Activated naive CD4-positive, alpha-beta T cell treated with anti-CD3 and anti-CD28 coated beads, Interleukin-2, amount 50 U/mL, for 16 hours (primary cell): ENCODE measurements around the gene SYT11.
"Not testable (repeated sequence)": the region's sequence is repeated elsewhere in the genome, so short reads cannot be mapped to it uniquely, and the experiment has no call there.

Experiments
- DNase-seq: peaks from one replicate; pipeline ENCODE4 v3.0.0-alpha.2; 2020

The SYT11 gene

DNA sequence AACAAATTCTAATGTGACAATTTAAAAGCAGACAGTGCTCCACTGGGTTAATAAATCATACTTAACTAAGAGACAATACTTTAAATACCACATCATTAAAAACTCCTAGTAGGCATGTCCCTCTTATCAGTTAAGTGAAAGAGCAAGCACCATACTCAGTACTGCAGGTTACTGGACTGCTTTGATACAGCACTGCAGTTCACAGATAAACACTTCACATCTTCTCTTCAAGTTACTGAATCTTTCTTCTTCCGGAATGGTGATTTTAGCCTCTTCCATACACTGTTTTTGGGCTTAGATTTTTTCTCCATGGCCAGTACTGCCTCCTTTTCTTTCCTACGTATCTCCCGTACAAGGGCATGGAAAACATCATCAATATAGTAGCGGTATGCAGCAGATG lies 40.8 kb downstream of the SYT11 start:
- DNase-seq = no peak

DNA sequence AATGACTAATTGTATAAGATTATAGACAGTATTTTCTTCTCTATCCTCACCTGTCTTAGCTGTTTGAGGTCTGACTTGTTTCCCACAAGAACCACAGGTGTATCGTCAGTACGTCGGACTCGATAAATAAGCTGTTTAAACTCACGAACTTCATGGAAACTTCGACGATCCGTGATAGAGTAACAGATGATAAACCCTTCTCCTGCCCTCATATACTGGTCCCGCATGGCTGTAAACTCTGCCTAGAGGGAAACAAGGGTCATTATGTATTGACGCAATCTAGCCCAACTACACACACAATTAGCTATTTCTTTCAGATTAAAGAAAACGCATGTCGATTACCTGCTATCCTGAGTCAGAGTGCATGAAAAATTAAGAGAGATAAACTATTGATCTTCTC lies 44.9 kb downstream of the SYT11 start:
- DNase-seq = no peak

DNA sequence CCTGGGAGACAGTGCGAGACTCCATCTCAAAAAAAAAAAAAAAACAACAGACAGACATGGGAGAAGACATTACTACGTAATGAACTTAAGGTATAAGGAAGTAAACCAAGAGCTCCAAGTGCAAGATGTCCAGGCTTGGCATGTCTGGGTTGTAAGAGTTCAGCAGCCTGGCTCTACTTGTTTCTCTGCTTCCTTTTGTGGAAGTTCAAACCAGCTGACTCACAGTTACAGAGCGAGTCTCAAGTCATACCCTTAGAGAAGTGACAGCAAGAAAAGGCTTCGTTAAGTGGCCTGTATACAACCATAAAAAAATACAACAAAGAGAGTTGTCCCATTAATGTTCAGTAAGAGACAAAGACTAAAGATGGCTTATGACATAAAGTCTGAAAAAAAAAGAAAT lies 50.5 kb downstream of the SYT11 start:
- no peak for DNase-seq

DNA sequence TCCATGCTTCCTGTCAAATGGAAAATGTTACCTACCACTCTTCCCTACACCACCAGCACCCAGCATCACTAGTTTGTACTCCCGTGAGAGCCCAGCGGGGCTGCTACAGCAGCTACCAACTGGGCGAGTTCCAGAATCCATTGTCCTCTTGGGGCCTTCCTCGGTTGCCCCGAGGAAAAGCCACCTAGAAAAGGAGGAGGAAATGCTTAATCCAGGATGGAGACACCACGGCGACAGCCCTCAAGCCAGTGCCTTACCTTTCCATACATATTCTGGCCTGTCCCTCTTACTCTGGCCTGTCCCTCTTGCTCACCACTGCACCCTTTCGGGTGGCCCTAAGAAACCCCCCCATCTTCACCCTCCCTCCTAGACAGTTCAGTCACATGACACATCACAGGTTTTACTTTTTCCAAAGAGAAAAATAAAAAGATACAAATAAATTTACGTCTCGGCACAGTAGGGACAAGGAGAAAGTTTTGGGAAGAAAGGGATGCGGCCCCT lies 51.3 kb downstream of the SYT11 start:
- no peak for DNase-seq

DNA sequence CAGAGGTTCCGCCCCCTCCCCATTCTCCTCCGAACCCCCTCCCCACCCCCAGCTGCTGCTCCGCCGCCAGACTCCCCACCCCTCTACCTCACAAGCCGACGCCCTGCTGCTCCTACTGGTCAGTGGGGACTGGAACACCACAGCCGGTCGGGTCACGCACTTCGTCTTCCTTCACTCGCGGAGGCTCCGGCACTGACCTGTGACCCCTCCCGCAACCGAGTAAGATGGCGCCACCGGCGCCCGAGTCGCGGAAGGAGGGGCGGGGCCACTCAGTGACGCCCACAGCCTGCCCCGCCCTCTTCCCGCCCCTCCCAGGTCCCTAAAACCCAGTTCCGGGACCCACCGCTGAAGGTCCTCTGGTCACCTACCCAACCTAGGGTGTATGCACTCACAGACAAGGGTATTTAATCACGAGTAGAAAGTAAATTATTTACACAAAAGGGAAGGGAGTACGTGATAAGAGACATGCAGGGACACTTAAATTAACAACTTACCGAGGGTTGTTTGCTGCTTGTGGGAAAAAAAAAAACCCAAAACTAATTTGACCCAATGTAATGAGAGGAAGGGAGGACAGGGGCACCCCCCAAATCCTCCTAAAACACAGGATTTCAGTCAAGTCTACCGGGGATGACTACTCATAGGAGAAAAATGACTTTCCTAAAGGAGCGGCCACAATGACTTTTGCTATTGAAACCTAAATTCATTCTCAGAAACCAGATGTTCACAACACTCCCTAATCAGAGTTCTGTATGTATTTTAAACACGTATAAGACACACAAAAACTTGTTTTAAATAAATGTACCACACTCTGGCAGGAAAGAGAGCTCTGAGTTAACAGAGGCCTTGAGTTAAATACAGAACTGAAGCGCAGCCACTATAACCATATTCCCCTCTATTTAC lies 52.0 kb downstream of the SYT11 start, which contains the start of gene RIT1:
Gene RIT1 (minus strand): TSS at position 194 of the 900 bp plus-strand sequence. CDS start 588 bp downstream, outside the sequence.
- peak; percentile 82 for DNase-seq

DNA sequence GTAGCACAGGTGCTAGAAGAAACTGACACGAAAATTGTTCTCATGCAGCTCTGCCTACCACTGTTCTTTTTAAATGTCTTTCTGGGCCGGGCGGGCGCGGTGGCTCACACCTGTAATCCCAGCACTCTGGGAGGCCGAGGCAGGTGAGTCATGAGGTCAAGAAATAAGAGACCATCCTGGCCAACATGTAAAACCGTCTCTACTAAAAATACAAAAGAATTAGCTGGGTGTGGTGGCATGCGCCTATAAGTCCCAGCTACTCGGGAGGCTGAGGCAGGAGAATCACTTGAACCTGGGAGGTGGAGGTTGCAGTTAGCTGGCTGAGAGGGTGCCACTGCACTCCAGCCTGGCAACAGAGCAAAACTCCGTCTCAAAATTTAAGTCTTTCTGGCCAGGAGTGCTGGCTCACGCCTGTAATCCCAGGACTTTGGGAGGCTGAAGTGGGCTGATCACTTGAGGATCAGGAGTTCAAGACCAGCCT lies 52.7 kb downstream of the SYT11 start:
- DNase-seq = no peak

DNA sequence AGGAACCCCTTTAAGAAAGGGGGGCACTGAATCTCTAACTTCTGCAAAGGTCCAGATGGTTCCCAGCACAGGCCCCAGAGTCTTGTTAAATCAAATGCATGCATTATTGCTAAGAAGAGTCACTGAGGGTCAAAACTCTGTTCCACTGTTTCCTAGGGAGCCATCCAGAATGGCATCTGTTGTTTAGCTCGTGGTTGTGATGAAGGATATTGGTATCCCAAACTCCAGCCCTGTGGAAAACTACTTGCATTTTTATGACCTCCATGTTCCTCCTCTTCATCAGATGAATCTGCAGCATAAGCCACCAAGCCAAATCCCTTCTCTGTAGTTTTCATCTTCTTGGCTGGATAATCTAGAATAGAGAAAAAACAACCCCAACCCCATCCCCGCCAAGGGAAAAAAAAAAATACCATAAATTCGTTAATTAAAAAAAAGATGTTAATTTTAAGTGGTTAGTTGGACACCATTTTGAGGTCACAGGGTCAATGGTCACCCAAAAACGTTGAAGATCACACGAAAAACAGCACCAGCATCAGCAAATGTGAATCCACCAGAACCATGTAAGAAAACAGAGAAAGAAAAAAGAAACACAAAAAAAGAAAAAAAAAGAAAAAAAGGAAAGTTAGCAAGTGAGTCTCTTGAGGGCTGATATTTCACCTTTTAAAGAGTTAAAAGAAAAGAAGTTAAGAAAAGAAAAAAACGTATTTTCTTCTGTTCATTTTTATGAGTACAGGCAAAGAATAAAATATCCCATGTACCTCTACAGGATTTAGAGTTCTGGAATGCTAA lies 54.8 kb downstream of the SYT11 start:
- no peak for DNase-seq

DNA sequence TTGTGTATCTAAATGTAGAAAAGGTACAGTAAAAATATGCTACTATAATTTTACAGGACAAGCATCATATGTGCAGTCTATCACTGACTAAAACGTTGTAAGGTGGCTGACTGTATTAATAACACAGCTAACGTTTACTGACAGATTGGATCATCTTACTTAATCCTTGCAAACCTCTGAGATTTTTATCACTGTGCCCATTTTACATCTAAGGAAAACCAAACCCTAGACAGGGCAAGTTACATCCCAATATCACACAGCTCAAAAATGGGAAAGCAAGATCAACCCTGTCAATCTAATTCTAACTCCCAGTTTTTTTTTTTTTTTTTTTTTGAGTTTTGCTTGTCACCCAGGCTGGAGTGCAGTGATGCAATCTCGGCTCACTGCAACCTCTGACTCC lies 59.3 kb downstream of the SYT11 start:
- DNase-seq = no peak

DNA sequence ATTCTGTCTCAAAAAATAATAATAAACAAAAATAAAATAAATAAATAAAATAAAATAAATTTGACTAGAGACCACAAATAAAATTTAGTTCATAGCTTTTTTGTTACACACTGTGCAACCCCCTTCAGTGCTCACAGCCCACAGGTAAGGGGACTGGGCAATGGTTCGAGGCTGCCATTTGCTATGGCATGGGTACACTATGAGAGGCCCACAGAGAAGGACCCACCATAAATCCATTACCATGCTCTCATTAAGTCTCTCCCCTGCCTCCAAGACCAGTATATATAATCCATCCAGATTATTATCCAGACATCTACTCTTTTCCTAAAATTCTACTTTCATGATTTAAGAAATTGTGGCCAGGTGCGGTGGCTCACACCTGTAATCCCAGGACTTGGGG lies 60.4 kb downstream of the SYT11 start:
- DNase-seq = no peak

DNA sequence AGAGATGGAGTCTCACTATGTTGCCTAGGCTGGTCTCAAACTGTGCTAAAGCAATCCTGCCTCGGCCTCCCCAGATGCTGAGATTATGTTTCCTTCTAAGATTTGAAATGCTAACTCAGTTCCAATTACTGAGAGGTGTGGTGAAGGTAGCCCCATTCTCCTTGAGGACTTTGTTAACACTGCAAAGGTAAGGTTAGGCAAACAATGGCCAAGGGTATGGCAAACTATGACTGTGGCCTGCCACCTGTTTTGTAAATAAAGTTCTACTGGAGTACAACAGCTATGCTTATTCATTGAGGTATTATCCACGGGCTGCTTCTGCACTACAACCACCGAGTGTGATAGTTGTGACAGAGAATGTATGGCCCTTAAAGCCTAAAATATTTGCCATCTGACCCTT lies 61.4 kb downstream of the SYT11 start:
- DNase-seq = no peak

DNA sequence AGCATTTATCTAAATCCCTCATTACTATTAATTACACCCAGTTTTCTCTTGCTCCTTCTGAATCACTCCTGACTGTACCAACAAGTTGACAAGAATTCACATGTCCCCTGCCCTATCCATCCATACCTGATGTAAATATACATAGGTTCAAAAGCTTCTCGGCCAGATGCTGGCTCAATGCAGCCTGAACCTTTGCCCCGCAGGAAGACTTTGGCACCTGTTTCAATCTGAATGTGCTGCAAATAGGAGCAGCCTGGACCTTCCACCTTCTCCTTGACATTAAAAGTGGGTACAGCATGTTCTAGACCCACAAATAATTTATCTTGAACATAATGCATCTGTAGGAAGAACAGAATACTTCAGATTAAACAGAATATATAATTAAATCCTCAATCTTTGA lies 66.1 kb downstream of the SYT11 start:
- DNase-seq = no peak

DNA sequence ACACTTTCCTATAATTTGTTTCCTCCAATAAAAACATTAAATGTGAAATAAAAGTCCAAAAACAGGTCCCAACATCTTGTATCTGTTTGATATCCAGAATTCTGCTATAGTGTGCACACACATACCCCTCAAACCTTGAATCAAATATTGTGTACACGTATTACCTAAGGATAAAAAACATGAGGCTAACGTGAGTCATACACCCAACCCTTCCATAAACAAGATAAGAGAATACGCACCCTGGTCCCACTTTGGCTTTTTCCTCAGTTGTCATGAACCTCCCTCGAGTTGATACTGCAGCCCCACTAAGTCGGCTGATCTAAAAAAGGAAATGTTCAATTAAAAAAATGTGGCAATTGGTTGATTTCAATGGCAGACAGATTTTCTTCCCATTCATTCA lies 69.7 kb downstream of the SYT11 start:
- no peak for DNase-seq

DNA sequence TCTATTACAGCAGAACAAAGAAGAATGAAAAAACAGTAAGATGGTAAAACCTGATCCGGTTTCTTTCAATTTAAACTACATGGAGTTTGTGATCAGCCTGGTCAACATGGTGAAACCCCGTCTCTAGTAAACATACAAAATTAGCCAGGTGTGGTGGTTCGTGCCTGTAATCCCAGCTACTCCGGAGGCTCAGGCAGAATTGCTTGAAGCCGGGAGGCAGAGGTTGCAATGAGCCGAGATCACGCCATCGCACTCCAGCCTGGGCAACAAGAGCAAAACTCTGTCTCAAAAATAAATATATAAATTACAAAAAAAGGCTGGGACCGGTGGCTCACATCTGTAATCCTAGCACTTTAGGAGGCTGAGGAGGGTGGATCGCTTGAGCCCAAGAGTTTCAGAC lies 71.4 kb downstream of the SYT11 start:
- DNase-seq = not testable (repeated sequence)

DNA sequence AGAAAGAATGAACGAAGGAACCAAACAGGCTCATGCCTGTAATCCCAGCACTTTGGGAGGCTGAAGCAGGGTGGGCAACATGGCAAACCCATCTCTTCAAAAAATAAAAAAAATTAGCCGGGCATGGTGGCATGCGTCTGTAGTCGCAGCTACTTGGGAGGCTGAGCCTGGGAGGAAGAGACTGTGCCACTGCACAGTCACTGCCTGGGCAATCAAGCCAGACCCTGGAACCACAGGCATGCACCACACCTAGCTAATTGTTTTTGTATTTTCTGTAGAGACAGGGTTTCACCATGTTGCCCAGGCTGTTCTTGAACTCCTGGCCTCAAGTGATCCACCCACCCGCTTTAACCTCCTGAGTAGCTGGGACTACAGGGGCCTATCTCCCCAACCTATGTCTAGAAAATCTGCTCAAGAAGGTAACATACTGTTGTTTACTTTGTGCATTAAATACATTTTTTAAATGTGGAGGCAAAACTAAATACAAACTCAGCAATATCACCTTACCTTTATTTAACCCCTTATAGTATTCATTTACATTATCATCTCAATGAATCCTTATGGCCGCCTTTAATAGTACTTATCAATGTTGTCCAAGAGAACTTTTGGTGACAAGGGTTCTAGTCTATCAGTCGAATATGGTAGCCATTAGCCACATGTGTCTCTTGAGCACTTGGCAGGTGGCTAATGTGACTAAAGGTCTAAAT lies 72.1 kb downstream of the SYT11 start:
- no peak for DNase-seq

DNA sequence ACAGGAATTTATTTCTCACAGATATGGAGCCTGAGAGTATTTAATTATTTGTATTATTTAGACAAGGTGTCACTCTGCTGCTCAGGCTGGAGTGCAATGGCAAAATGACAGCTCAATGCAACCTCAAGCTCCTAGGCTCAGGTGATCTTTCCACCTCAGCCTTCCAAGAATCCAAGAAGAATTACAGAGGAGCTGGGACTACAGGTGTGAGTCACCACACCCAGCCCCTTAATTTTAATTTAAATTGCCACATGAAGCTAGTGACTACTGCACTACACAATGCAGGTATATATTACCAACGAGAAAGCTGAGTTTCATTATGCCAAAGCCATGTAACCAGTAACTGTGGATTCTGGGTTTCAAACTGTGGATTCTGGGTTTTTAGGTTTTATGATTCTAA lies 72.7 kb downstream of the SYT11 start:
- DNase-seq = no peak

DNA sequence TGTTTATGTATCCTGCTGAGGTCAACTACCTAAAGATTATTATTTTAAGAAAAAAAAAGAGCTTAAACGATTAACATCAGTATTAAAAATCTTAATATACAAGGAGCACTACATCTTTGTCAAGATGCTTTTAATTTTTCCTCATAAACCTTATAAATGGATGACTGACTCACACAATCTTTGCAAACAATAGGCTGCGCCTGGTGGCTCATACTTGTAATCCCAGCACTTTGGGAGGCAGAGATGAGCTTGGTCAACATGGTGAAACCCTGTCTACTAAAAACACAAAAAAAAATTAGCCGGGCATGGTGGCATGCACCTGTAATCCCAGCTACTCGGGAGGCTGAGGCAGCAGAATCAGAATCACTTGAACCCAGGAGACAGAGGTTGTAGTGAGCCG lies 73.1 kb downstream of the SYT11 start:
- no peak for DNase-seq

DNA sequence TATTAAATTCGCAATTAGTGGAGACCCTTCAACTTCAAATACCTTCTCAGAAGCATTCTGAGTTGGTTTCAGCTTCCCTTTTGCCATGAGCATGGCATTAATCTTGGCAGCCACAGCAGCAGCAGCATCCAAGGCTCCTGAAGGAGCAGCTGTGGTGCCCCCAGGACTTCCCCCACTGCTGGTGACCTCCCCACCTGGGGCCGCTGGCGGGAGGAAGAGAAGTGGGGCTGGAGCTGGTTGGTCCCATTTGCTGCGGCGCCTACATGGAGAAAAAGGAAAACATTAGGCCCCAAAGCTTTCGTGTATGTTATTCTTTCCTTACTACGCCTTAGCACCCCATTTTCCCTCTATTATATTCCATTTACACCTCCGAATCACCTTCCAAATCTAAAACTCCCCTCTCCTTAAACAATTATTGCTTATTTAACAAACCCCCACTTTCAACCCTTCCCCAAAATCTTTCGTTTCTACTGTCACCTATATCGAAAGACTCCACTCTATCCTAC lies 74.3 kb downstream of the SYT11 start:
- no peak for DNase-seq

DNA sequence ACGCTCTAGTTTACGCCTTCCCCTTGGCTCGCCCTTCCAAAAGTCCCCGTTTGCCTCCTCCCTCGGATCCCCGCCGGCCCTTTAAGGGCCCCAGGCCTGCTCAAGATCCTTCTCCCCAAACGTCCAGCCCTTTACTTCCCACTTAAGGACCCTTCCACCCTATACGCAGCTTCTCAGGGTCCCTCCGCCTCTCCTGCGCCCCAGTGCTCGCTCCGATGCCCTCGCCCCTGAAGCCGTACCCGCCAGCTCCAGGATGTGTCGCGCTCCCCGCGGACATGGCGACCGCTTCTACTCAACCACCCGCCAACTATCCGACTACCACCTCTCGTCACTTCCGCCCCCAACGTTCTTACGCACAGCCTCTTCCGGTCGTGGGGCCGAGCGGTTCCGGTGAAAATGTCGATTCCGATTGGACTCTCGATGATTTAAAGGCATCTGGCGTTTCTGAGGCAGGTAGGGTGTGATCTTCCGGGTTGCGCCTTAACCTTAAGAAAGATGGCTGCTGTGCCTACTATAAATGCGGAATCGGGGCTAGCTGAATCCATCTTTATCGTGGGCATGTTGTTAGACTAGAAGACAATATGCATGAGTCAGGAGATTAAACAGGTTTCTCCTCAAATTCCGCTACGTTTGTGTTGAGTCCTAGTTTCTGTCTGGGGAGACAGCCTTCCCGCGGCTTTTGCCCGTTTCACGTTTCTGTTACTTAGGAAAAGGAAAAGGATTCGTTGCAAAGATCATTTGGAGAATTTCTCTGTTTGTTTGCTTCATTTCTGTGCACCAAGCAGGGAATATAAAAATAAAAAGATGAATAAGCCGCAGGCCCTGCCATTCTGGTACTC lies 74.9 kb downstream of the SYT11 start, which contains the start of gene KHDC4:
Gene KHDC4 (minus strand): TSS at position 317 of the 839 bp plus-strand sequence. CDS start 40 bp downstream, at position 277.
- DNase-seq = peak; percentile 92
